SJCRH30 (cell line): ENCODE results near the gene RPS6KA3. TPM values are rescaled to one million over a fixed set of nuclear protein-coding genes. Genes with fewer than 3 reads are reported as not detected.

Experiments
- DNase-seq, 2 experiments: peaks; one replicate each; pipeline ENCODE4 v3.0.0-alpha.2; 2015 to 2020
- H3K27ac ChIP-seq: fragments of 250-450 bp; sonication (Bioruptor Pico); 2 replicates; pipeline ENCODE4 v1.5.1; 2020; ENCODE audit warnings: mild to moderate bottlenecking, moderate library complexity
- H3K27me3 ChIP-seq: fragments of 250-450 bp; sonication (Bioruptor Pico); 2 replicates; pipeline ENCODE4 v1.5.1; 2020; ENCODE audit warnings: mild to moderate bottlenecking, moderate library complexity
- H3K36me3 ChIP-seq: fragments of 250-450 bp; sonication (Bioruptor Pico); 2 replicates; pipeline ENCODE4 v1.5.1; 2020; ENCODE audit warnings: mild to moderate bottlenecking, moderate library complexity
- H3K4me1 ChIP-seq: fragments of 250-450 bp; sonication (Bioruptor Pico); 2 replicates; pipeline ENCODE4 v1.5.1; 2020; ENCODE audit warnings: mild to moderate bottlenecking, moderate library complexity
- H3K4me3 ChIP-seq: fragments of 250-450 bp; sonication (Bioruptor Pico); 2 replicates; pipeline ENCODE4 v1.5.1; 2020; ENCODE audit warnings: mild to moderate bottlenecking, moderate library complexity
- H3K9me3 ChIP-seq: fragments of 250-450 bp; sonication (Bioruptor Pico); replicated peaks from 2 replicates; pipeline ENCODE4 v1.5.1; 2020; ENCODE audit warnings: mild to moderate bottlenecking, moderate library complexity
- total RNA-seq: library from RNA; depleted of rRNA; stranded (reverse); fragments of >200 nt; shearing (Covaris generic); gene quantifications from 2 replicates; pipeline ENCODE4 v1.2.3, GENCODE V29; 2014

RPS6KA3 gene
- total RNA-seq, 1 experiment from 2014 or later: 92.0 TPM

DNA sequence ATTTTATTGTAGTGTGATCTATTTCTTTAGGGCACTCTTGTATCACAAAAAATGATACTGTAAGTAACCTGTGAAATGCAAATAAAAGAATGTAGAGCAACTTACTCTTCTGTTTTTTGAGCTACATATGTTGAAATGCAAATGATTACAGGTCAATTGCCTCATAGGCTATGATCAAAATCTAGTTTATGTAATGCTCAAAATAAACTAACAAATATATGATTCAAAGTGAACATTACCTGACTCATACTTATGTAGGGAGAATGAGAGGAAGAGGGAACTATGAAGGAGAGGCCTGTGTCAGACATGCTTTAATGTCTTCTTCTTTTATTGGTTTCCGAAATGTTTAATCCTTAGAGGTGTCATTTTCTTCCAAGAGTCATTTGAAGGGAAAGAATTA, 5.0 kb upstream of the RPS6KA3 start:
- no peak overlapping the region for H3K4me3 ChIP-seq
- H3K36me3 ChIP-seq: no peaks in the 10 kb centered on the region
- H3K9me3 ChIP-seq: 0 out of 2 replicates have a peak, but pooled peaks cover 4% of the 10 kb centered on the region
- H3K27ac ChIP-seq: no peak overlapping the region
- no peaks in the 10 kb centered on the region for H3K4me1 ChIP-seq
- DNase-seq: no peak
- H3K27me3 ChIP-seq: no peaks in the 10 kb centered on the region

DNA sequence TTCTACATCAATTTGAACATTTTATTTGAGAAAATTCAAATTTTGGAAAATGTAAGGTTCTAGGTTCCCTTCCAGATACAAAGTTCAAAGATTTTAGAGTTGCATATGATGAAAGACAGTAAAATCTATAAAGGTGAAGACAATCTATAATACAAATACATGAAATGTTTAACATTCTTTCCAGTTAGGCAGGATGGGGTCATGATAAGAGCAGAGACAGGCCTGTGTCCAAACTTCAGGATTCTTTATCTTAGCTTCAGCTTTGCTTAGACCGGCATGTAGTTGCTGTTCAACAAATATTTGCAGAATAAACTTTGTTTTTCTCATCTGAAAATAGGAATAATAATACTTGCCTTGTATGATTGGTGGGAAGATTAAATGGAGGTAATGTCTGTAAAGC, 4.5 kb upstream of the RPS6KA3 start:
- H3K27me3 ChIP-seq: no peaks in the 10 kb centered on the region
- H3K27ac ChIP-seq: no peak overlapping the region
- H3K4me1 ChIP-seq: no peaks in the 10 kb centered on the region
- no peak for DNase-seq
- no peaks in the 10 kb centered on the region for H3K36me3 ChIP-seq
- 0 out of 2 replicates have a peak, but pooled peaks cover 4% of the 10 kb centered on the region for H3K9me3 ChIP-seq
- H3K4me3 ChIP-seq: no peak overlapping the region

DNA sequence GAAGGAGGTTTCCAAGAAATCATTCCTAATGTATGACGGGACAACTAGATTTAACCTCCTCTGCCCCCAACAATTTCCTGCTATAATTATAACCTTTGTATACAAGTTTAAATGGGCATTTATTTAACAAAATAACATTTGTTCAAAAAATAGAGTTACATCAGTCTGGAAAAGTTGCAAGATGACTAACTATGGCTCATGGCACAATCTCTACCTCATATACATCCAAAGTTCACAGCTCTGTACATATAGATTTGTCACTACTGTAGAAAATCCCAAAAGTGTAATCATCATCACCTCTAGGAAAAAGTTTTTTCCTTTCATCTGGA, 3.8 kb upstream of the RPS6KA3 start:
- no peak for DNase-seq
- no peak overlapping the region for H3K27ac ChIP-seq
- 0 out of 2 replicates have a peak, but pooled peaks cover 4% of the 10 kb centered on the region for H3K9me3 ChIP-seq
- H3K36me3 ChIP-seq: no peaks in the 10 kb centered on the region
- no peaks in the 10 kb centered on the region for H3K4me1 ChIP-seq
- H3K4me3 ChIP-seq: no peak overlapping the region
- no peaks in the 10 kb centered on the region for H3K27me3 ChIP-seq

DNA sequence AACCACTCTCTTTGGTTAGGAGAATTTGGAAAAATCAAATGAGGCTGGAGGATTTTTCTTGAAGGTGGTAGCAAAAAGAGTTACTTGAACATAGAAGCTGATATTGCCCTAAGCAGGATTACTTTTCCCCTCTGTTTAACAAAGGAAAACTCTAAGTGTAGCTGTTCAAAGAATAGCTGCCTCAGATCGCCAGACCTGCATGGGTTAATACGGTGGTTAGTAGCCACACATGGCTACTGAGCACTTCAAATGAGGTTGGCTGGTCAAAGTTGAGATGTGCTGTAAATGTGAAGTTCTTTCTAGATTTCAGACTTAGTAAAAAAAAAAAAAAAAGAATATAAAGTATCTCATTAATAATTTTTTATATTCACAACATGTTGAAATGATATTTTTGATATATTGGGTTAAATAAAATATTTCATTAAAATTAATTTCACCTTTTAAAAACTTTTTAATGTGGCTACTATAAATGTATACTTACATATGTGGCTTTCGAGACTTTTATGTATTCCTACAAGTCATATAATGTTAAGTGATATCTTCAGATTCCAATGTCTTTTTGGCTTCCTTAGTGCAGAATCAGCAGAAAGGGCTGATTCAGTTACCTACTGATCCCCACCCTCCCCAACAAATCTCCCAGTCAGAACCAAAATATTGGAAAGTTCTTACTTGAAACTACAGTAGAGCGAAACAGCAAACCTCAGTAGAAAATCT, 3.3 kb upstream of the RPS6KA3 start:
- DNase-seq: no peak
- no peak overlapping the region for H3K27ac ChIP-seq
- no peaks in the 10 kb centered on the region for H3K4me1 ChIP-seq
- H3K4me3 ChIP-seq: no peak overlapping the region
- no peaks in the 10 kb centered on the region for H3K27me3 ChIP-seq
- H3K9me3 ChIP-seq: 0 out of 2 replicates have a peak, but pooled peaks cover 4% of the 10 kb centered on the region
- no peaks in the 10 kb centered on the region for H3K36me3 ChIP-seq

DNA sequence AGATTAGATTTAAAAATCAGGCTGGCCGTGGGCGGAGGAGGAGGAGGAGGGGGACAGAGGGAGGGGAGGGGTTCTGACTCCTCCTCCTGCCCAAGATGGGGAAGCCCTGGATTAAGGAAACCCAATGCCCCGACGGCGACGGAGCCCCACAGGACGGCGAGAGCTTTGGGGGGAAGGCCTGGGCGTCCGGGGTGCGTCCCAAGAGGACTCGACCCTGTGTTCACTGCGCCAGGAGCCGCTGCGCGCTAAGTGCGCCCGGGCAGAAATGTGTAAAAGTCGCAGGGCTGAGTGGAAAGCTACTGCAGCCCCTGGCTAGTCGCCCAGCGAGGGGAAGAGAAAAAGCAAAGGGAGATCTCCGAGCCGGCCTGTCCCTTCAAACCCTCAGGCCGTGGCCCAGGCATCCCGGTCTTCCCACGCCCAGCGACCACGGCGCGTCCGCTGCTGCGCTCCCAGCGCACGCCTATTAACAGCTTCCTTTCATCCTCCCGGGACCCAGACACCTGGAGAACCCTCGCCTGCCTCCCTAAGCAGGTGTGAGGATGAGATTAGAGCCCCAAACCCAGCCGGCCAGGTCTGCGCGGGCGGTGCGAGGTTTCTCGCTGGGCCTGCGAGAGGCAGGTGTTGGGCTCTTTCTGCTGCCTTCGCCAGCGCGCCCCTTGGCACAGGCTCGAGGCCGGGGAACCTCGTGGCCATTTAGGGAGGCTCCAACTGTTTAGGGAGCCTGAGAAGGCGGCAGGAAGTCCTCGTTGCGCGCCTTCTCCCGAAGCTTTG, 1.4 kb upstream of the RPS6KA3 start:
- H3K4me1 ChIP-seq: peaks cover 14% of the 10 kb centered on the region
- no peaks in the 10 kb centered on the region for H3K9me3 ChIP-seq
- DNase-seq: peak in 1 of 2 experiments; percentile 2
- H3K27me3 ChIP-seq: no peaks in the 10 kb centered on the region
- H3K36me3 ChIP-seq: no peaks in the 10 kb centered on the region
- no peak overlapping the region for H3K4me3 ChIP-seq
- no peak overlapping the region for H3K27ac ChIP-seq

DNA sequence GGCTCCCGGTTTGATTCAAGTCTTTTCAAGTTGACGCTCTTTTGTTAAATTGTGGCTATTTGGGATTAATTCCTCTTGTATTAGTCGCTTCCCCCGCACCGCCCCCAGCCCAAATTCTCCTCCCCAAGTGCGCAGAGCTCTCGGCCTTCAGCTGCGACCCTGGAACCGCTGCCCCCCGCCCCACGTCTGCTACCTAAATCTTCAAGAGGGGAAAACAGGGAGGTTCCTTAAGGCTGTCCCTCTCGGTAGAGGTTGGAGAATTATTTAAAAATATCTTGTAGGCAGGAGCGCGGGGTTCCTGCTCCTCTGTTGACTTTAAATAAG, 860 bp upstream of the RPS6KA3 start:
- no peaks in the 10 kb centered on the region for H3K9me3 ChIP-seq
- H3K4me3 ChIP-seq: peak overlapping the region; percentile 91
- no peak for DNase-seq
- H3K4me1 ChIP-seq: peaks cover 15% of the 10 kb centered on the region
- no peaks in the 10 kb centered on the region for H3K36me3 ChIP-seq
- H3K27ac ChIP-seq: no peak overlapping the region
- H3K27me3 ChIP-seq: no peaks in the 10 kb centered on the region

DNA sequence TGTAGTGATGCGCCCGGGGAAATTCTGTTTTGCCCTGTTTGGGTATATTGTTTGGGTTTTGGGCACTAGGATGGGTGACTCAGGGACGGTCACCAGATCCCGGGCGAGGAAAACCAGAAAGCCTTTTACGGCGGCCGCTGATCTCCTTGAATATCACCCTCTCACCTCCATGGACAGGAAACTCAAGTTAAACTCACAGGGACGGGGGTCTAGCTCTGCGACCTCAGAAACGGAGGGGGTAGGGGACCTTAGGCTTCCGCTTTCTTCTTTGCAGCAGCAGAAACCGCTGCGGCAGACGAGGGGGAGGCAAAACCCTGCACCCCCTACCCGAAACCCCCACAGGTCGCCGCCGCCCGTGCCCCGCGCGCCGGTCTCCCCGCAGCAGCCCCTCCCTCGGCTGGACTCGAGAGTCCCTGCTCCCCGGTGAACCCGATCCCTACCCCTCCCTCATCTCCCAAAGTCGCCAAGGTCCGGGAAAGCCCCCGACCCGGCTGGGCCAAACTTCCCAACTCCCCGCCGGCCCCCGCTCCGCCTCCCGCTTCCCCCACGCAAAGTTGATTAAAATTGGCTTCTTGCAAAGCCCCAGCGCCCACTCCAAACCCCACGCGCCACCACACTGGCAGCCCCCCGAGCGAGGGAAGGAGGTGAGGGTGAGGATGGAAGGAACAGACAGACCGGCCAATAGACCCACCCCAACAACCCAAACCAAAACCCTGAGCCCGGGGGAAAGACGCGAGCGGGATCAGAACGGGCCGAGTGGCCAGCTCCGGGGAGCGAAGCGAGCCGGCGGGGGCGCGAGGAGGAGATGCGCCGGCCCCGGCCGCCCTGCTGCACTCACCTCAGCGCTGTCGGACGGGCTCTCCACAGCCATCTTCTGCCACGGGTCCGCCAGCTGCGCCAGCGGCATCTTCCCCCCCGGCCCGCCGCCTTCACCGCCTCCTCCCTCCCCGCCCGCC, 705 bp downstream of the RPS6KA3 start:
- Histone ChIP-seq H3K9me3 (no peaks in the 10 kb centered on the region), H3K4me3 (peak overlapping the region; percentile 91), H3K27me3 (no peaks in the 10 kb centered on the region), H3K27ac (peak overlapping the region; percentile 55), H3K36me3 (no peaks in the 10 kb centered on the region), H3K4me1 (peaks cover 15% of the 10 kb centered on the region)
- peak; percentile 44 to 49 for DNase-seq

DNA sequence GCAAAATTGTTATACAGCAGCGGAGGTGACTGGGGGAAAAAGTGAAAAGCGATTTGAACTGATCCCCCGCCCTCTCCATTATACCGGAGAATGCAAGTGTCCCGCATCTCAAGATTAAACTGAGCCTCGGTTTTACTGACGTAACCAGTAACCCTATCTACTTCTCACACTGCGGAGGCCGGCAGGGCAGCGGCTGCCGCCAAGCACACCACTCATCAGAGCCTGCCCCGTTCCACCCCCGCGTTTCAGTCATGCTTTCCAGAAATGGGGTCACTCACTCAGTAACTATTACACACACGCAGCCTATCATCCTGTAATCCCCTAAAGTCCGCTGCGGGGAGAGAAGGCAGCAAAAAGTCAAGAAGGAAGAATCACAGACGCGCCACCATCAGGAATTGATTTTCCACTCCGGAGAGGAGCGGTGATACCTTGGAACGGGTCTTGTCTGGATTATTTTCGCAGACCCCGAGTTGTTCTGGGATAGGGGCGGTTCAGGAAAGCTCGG, 1.4 kb downstream of the RPS6KA3 start:
- Histone ChIP-seq H3K36me3 (no peaks in the 10 kb centered on the region; the same call in 1 of the 2 replicates), H3K27me3 (no peaks in the 10 kb centered on the region), H3K9me3 (no peaks in the 10 kb centered on the region), H3K4me1 (peaks cover 15% of the 10 kb centered on the region), H3K27ac (peak overlapping the region; percentile 55), H3K4me3 (peak overlapping the region; percentile 91)
- DNase-seq: peak; percentile 69 to 80

DNA sequence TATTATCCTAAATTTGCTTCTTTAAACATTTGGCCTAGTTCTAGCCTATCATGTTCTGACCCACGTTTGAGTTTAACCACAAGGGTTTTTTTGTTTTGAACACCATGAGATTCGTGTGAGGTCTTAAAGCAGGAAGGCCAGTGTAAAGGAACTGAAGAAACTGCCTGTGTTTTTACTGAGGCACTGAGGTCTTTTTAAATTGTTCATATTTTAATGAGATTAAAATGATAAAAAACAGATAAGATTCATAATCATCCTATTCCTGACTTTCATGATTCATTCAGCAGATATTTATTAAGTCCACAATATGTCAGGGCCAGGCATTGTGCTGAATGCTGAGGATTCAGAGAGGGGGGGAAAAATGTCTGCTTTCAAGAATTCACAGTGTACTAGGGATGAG, 3.2 kb downstream of the RPS6KA3 start:
- H3K27me3 ChIP-seq: no peaks in the 10 kb centered on the region
- peak in 1 of 2 experiments; percentile 59 for DNase-seq
- H3K36me3 ChIP-seq: no peaks in the 10 kb centered on the region; the same call in 1 of the 2 replicates
- peaks cover 15% of the 10 kb centered on the region for H3K4me1 ChIP-seq
- no peak overlapping the region for H3K27ac ChIP-seq
- no peak overlapping the region for H3K4me3 ChIP-seq
- no peaks in the 10 kb centered on the region for H3K9me3 ChIP-seq

DNA sequence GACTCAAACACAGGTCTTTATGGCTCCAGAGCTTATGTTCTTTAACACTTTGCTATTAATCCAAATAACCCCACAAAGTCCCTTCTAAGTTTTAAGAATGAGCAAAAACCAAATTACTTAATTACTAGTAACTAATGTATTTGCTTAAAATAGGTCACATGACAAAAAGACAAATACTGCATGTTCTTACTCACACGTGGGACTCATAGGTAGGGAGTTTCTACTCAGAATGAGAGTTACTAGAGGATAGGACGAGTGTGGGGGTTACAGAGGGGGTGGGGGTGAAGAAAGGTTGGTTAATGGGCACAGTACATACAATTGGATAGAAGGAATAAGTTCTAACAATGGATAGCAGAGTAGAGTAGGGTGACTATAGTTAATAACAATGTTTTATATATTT, 5.8 kb downstream of the RPS6KA3 start:
- peaks cover 15% of the 10 kb centered on the region for H3K4me1 ChIP-seq
- DNase-seq: no peak

DNA sequence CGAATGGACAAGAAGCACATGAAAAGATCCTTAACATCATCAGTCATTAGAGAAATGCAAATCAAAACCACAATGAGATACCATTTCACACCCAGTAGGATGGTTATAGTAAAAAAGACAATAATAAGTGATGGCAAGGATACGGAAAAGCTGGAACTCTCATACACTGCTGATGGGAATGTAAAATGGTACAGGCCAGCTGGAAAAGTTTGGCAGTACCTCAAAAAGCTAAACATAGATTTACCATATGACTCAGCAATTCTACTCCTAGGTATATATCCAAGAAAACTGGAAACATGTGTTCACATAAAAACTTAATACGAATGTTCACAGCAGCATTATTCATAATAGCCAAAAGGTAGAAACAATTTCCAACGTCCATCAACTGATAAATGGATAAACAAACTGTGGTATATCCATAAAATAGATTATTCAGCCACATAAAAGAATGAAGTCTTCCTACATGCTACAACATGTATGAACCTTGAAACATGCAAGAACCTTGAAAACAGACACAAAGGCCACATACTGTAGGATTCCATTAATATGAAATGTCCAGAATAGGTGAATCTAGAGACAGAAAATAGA, 11.9 kb downstream of the RPS6KA3 start:
- Histone ChIP-seq H3K27me3 (no peaks in the 10 kb centered on the region), H3K4me1 (no peaks in the 10 kb centered on the region), H3K9me3 (no peaks in the 10 kb centered on the region), H3K4me3 (no peak overlapping the region), H3K36me3 (peaks cover 15% of the 10 kb centered on the region; the same call in 1 of the 2 replicates), H3K27ac (no peak overlapping the region)
- no peak for DNase-seq

More for the DNA sequence above, 5.8 kb downstream of the RPS6KA3 start:
- no peaks in the 10 kb centered on the region; the same call in none of the 2 replicates for H3K36me3 ChIP-seq
- H3K4me3 ChIP-seq: no peak overlapping the region
- no peaks in the 10 kb centered on the region for H3K9me3 ChIP-seq
- no peaks in the 10 kb centered on the region for H3K27me3 ChIP-seq
- no peak overlapping the region for H3K27ac ChIP-seq

DNA sequence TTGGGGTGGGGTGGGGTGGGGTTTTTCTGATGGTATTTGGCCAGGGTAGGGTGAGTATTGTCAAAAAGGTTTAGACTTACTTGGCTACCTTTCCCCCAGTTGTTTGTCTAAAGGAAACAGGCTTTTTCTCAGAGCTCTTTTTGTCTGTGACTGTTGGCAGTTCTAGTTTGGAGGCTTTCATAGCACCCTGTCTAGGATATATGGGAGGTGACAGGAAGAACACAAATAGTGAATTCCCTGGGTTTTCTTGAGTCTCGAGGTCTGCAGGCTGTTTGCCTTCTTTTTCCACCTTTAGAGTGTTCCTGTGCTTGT, 13.5 kb downstream of the RPS6KA3 start:
- H3K4me1 ChIP-seq: no peaks in the 10 kb centered on the region
- H3K27ac ChIP-seq: no peak overlapping the region
- peaks cover 15% of the 10 kb centered on the region; the same call in 1 of the 2 replicates for H3K36me3 ChIP-seq
- no peaks in the 10 kb centered on the region for H3K27me3 ChIP-seq
- no peak overlapping the region for H3K4me3 ChIP-seq
- H3K9me3 ChIP-seq: no peaks in the 10 kb centered on the region
- DNase-seq: no peak

DNA sequence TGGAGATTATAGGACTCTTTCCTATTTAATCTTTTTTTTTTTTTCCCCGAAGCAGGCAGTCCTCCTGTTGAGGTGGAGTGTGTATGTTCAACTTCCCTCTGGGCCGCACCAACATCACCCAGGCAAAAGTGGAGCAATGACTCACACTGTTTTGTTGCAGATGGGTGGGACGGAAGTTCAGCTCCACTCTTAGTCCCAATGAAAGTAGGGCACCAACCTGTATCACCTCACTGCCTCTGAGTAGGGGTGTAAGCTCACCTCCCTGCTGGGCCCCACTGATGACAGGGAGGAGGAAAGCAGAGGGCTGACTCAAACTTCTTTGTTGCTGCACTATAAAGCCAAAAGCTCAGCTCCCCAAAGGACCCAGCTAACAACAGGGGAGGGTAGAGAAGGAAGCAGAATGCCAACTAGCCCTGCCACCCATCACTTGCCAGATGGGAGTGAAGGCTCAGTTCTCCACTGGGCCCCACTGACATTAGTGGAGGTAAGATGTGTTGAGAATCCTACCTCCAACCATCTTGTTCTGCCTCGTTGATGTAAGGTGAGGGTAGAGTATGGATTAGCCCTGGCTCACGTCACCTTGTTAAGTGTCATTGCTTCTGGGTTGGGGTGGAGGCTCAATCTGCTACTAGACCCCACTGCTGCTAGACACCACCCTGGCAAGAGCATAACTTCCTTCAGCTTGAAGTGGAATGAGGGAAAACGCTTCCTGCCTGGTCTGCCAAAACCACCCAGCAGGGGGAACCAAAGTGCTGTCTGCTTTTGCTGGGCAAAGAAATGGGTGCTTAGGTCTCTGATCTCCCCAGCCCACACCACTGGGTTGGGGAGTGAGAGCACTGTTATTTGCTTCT, 14.1 kb downstream of the RPS6KA3 start:
- no peaks in the 10 kb centered on the region for H3K4me1 ChIP-seq
- no peaks in the 10 kb centered on the region for H3K27me3 ChIP-seq
- H3K27ac ChIP-seq: no peak overlapping the region
- peak; percentile 40 to 62 for DNase-seq
- peaks cover 15% of the 10 kb centered on the region; the same call in 1 of the 2 replicates for H3K36me3 ChIP-seq
- no peak overlapping the region for H3K4me3 ChIP-seq
- H3K9me3 ChIP-seq: no peaks in the 10 kb centered on the region
